Muscle of leg (tissue), 11 donors: ENCODE results near the gene CUEDC2. TPM values are rescaled to one million over a fixed set of nuclear protein-coding genes. Genes with fewer than 3 reads are reported as not detected.

Experiments
- DNase-seq: peaks from one replicate; pipeline ENCODE4 v3.0.0; 2013
- H3K27ac ChIP-seq: one replicate; pipeline ENCODE4 v1.5.1; 2013; ENCODE audit warnings: mild to moderate bottlenecking, low read length, control low read depth
- H3K27me3 ChIP-seq: one replicate; pipeline ENCODE4 v1.6.1; 2013; ENCODE audit warnings: low read length; ENCODE audit not compliant: control insufficient read depth, insufficient read depth
- H3K36me3 ChIP-seq: one replicate; pipeline ENCODE4 v1.6.1; 2013; ENCODE audit warnings: low read length; ENCODE audit not compliant: control insufficient read depth, insufficient read depth
- H3K4me1 ChIP-seq: one replicate; pipeline ENCODE4 v1.6.1; 2013; ENCODE audit warnings: low read length; ENCODE audit not compliant: control insufficient read depth, insufficient read depth
- H3K4me3 ChIP-seq: one replicate; pipeline ENCODE4 v1.5.1; 2013; ENCODE audit warnings: low read length, control low read depth
- H3K9me3 ChIP-seq: replicated peaks from 2 replicates; pipeline ENCODE4 v1.6.1; 2013; ENCODE audit warnings: low read depth, low read length; ENCODE audit not compliant: control insufficient read depth
- WGBS: methylation state at CpG from one replicate; pipeline ENCODE4 v1.1.5; 2013; ENCODE audit warnings: missing lambda C conversion rate; ENCODE audit not compliant: insufficient coverage; 5-methylcytosine and 5-hydroxymethylcytosine counted together
- polyA plus RNA-seq, 8 donors: library from polyadenylated mRNA; unstranded; fragments of 120-200 nt; gene quantifications; one replicate each; pipeline versions ENCODE4 v1.2.1 to v1.2.3, GENCODE V29; 2013; ENCODE audit warnings: inconsistent platforms in 1 of 8, low replicate concordance in 1 of 8; ENCODE audit not compliant: insufficient read length in 8 of 8, insufficient read depth in 1 of 8
- total RNA-seq: library from RNA; stranded (reverse); fragments of 120-200 nt; gene quantifications from one replicate; pipeline ENCODE4 v1.2.4, GENCODE V29; 2013

CUEDC2 gene
- total and polyA plus RNA-seq, 9 donors = 44.9 to 65.3 (median 61.9) TPM

DNA sequence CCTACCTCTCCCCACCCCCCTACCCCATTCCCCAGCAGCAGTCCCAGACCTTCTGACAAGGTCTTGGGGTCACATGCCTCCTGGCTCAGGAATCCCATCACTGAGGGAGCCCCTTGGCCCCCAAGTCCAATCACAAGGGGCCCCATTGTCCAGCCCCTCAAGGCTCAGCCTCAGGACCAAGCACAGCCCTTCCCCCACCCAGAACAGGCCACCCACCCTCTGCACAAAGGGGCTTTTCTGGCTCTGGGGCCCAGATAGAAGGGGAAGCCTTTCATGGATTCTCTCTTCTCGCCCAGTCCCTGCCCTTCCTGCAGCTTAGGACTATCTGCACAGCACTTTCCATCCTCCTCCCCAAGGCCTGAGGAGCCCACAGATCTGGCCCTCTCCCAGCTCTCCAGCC lies 6.9 kb downstream of the CUEDC2 start:
- H3K36me3 ChIP-seq = peaks cover 19% of the 10 kb centered on the region
- WGBS = no CpG with 5 or more reads among the region's 1 CpG
- no peaks in the 10 kb centered on the region for H3K27me3 ChIP-seq
- no peak overlapping the region for H3K4me3 ChIP-seq
- no peak for DNase-seq
- H3K4me1 ChIP-seq = peaks cover 17% of the 10 kb centered on the region
- H3K27ac ChIP-seq = no peak overlapping the region
- H3K9me3 ChIP-seq = no peaks in the 10 kb centered on the region

DNA sequence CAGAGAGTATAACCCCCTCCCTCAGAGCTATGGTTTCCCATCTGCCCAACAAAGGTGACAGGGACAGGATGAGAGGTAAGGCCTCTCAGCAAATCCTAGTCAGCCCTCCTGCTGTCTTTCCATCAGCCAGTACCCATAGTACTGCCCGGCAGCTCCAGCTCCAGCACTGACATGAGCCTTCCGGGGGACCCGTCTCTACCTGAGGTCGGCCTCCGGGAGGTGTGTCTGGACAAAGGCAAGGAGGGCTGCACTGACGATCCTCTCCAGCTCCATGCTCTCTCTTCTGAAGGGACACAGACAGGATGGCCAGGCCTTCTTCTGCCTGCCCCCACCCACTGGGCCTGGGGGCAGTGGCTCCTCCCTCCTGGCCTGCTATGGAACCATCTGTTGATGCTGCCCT lies 7.5 kb downstream of the CUEDC2 start:
- DNase-seq = no peak
- Histone ChIP-seq H3K4me3 (no peak overlapping the region), H3K4me1 (peaks cover 22% of the 10 kb centered on the region), H3K36me3 (peaks cover 19% of the 10 kb centered on the region), H3K9me3 (no peaks in the 10 kb centered on the region), H3K27me3 (no peaks in the 10 kb centered on the region), H3K27ac (no peak overlapping the region)
- 87% methylated on average over 6 of the region's 6 CpGs for WGBS

DNA sequence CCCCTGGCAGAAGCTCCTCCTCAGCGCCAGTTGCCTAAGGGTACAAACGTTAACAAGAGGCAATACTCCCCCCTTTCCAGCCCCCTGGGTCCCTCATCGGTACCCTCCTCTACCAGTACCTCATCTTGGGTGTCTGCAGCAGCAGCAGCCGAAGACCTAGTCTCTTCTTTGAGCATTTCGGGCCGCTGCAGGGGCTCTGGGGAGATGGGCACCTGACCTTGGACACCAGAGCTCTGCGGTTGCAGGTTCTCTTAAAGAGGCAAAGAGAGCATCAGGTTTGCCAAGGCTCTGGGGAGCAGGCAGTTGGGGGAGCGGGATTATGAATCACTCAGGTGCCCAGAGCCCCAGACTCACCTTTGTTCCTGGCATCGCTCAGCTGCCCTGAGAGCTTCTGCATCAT lies 8.2 kb downstream of the CUEDC2 start:
- Histone ChIP-seq H3K27me3 (peaks cover 3% of the 10 kb centered on the region), H3K4me3 (no peak overlapping the region), H3K4me1 (peaks cover 29% of the 10 kb centered on the region), H3K27ac (no peak overlapping the region), H3K36me3 (peaks cover 19% of the 10 kb centered on the region), H3K9me3 (no peaks in the 10 kb centered on the region)
- DNase-seq = no peak
- WGBS = 90% methylated on average over 7 of the region's 9 CpGs

DNA sequence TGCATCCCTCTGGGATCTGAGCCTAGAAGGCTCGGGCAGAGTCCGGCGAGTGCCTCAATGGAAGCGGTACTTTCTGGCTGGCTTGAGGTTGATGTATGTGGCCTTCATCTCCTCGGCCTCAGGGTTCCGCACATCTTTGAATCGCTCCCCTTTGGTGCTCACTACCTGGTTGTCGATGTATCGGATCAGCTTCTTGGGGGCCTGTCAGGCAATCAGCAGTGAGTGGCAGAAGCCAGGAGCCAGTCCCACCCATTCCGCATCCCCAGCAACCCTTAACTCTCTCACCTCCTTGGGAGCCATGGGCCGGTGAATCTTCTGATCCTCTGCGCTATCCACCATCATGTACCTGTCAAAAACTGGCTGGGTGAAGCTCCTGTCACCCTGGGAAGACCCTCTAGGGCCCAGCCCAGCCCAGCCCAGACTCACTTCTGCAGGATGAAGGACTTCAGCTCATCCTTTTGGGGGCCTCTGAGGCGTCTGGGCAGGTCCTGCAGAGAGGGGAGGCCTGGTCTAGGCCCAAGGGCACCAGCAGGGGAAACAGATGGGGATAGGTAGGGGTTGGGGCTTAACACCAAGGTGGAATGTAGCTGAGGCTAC lies 8.9 kb downstream of the CUEDC2 start:
- 89% methylated on average over 11 of the region's 13 CpGs for WGBS
- H3K9me3 ChIP-seq = no peaks in the 10 kb centered on the region
- peaks cover 9% of the 10 kb centered on the region for H3K27me3 ChIP-seq
- H3K27ac ChIP-seq = no peak overlapping the region
- DNase-seq = no peak
- H3K36me3 ChIP-seq = peaks cover 19% of the 10 kb centered on the region
- H3K4me3 ChIP-seq = no peak overlapping the region
- peaks cover 33% of the 10 kb centered on the region for H3K4me1 ChIP-seq

DNA sequence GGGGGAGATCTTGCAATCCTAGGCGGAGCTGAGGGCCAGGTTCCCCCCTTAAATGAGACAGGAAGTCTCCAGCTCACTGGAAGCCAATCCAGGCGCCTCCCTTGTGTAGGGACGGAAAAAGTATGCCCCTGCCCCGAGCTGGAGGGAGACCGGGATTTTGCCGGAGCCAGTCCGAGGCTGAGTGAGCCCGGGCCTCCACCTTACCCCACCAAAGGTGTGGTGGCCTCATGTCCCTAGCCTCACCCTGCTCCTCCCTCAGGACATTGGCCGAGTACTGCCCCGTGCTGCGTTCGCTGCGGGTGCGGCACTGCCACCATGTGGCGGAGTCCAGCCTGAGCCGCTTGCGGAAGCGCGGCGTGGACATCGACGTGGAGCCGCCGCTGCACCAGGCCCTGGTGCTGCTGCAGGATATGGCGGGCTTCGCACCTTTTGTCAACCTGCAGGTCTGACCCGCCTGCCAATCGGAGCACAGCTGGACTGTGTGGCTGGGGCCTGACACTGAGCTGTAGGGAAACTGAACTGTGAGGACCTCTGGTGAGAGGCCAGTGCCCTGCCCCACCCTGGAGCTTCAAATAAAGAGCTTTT lies 9.7 kb downstream of the CUEDC2 start:
- peaks cover 33% of the 10 kb centered on the region for H3K4me1 ChIP-seq
- H3K36me3 ChIP-seq = peaks cover 19% of the 10 kb centered on the region
- no peaks in the 10 kb centered on the region for H3K9me3 ChIP-seq
- H3K27ac ChIP-seq = peak overlapping the region; percentile 44
- peak overlapping the region; percentile 93 for H3K4me3 ChIP-seq
- peaks cover 14% of the 10 kb centered on the region for H3K27me3 ChIP-seq
- 2% methylated on average over 27 of the region's 28 CpGs for WGBS
- peak; percentile 71 for DNase-seq

DNA sequence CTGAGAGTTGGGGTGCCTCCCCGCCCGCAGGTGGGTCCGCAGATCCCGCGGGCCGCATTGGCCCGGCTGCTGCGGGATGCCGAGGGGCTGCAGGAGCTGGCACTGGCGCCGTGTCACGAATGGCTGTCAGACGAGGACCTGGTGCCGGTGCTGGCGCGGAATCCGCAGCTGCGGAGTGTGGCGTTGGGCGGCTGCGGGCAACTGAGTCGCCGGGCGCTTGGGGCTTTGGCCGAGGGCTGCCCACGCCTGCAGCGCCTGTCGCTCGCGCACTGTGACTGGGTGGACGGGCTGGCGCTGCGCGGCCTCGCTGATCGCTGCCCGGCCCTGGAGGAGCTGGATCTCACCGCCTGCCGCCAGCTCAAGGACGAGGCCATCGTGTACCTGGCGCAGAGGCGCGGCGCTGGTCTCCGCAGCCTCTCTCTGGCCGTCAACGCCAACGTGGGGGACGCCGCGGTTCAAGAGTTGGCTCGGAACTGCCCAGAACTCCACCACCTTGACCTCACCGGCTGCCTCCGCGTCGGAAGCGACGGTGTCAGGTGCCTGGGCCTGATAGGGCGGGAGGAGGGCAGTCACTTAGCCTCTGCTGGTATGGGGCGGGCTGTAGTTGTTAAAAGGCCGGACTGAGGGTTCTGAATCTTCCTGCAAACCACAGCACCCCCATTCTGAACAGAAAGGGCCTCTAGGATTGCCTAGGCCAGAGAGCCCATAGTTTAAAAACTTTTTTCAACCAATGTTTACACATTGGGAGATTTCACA lies 10.4 kb downstream of the CUEDC2 start:
- Histone ChIP-seq H3K9me3 (no peaks in the 10 kb centered on the region), H3K27ac (peak overlapping the region; percentile 1)
- WGBS = 2% methylated on average over 52 of the region's 62 CpGs

DNA sequence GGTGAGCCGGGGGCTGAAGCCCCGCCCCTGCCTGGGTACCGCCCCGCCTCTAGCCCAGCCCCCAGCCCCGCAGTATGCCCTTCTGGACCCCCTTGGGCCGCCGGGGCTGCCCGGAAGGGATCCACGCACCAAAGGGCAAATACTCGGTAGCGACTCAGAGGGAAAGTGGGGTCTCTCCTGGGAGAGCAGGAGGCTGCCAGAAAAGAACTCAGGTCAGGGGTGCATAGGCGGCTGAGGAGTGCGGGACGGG lies 10.9 kb downstream of the CUEDC2 start:
- WGBS = under 1% methylated on average over 11 of the region's 14 CpGs
- H3K27ac ChIP-seq = no peak overlapping the region
- H3K27me3 ChIP-seq = peaks cover 14% of the 10 kb centered on the region

More for the DNA sequence above, 10.4 kb downstream of the CUEDC2 start:
- peak overlapping the region; percentile 93 for H3K4me3 ChIP-seq
- peaks cover 19% of the 10 kb centered on the region for H3K36me3 ChIP-seq
- peaks cover 33% of the 10 kb centered on the region for H3K4me1 ChIP-seq
- H3K27me3 ChIP-seq = peaks cover 14% of the 10 kb centered on the region
- no peak for DNase-seq

DNA sequence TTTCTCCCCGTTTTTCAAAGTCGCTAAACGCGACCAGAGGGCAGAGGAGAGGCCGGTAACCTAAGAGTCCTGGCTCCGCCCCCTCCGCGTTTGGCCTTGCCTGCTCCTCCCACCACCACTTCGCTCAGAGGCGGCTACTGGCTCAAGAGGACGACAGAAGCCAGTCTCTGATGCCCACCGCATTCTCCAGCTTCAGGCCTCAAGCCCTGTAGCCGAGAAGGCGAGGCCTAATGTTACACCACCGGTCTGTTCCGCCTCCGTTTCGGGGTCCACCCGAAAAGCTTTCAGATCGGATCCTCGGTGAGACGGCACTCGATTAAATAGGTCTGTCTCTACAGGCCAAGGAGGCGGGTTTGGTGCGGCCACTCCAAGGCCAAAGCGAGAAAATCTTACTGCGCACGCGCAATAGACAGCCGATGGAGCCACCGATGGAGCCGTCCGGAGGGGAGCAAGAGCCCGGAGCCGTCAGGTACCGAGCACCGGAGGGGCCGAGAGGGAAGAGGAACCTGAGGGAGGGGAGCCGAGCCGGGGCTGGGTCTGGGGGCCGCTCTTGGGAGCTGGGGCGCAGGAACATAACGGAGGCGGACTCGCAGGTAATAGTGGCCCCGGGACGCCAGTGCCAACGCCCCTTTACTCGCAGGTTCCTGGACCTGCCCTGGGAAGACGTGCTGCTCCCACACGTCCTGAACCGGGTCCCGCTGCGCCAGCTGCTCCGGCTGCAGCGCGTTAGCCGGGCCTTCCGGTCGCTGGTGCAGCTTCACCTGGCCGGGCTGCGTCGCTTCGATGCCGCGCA lies 11.5 kb downstream of the CUEDC2 start, which contains the start of gene FBXL15:
TSS of gene FBXL15 (plus strand) at position 123 of the 793 bp plus-strand sequence. CDS start at position 417, 294 bp downstream.
- DNase-seq = peak; percentile 99
- Histone ChIP-seq H3K27ac (peak within 1 kb of the TSS; percentile 98), H3K36me3 (peaks cover 19% of the 10 kb centered on the region), H3K27me3 (peaks cover 14% of the 10 kb centered on the region), H3K9me3 (no peaks in the 10 kb centered on the region), H3K4me3 (peak within 1 kb of the TSS; percentile 93), H3K4me1 (peaks cover 33% of the 10 kb centered on the region)
- WGBS = under 1% methylated on average over 65 of the region's 66 CpGs

More for the DNA sequence above, 10.9 kb downstream of the CUEDC2 start:
- peaks cover 33% of the 10 kb centered on the region for H3K4me1 ChIP-seq
- no peak for DNase-seq
- no peaks in the 10 kb centered on the region for H3K9me3 ChIP-seq
- peak overlapping the region; percentile 93 for H3K4me3 ChIP-seq
- peaks cover 19% of the 10 kb centered on the region for H3K36me3 ChIP-seq

DNA sequence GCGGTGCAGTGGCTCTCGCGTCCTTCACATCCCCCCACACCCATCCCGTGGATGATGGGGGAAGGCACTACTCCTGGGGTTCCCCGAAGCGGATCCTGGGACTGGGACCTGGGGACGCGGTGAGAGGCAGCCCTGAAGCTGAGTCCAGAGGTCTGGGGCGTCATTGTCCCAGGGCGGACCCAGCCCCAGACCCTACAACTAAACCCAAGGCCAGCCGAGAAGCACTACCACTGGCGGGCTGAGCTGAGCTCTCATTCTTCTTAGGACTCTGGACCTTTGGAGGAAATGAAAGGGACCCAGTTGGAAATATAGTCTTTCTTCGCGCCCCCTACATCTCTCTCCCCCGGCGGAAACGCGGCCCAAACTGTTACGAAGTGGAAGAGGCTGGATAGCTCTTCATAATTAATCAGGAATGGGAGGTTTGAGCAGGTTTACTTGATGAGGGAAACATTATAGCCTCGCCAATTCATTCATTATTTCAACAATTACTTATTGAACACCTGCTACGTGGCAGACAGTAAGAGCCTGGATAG lies 12.1 kb downstream of the CUEDC2 start:
- H3K9me3 ChIP-seq = no peaks in the 10 kb centered on the region
- peak; percentile 15 for DNase-seq
- H3K4me1 ChIP-seq = peaks cover 33% of the 10 kb centered on the region
- H3K27ac ChIP-seq = peak overlapping the region; percentile 98
- H3K27me3 ChIP-seq = peaks cover 14% of the 10 kb centered on the region
- peak overlapping the region; percentile 93 for H3K4me3 ChIP-seq
- peaks cover 19% of the 10 kb centered on the region for H3K36me3 ChIP-seq
- WGBS = 0% methylated on average over 2 of the region's 21 CpGs
